DND-41 (cell line): ENCODE results near the gene DPF3.

ENCODE experiments used
- ATAC-seq: fragments of 200-7000 bp; cut with Tn5 transposase; 3 replicates; pipeline ENCODE4 v1.9.1; 2021; ENCODE audit warnings: low read depth; ENCODE audit not compliant: insufficient read depth
- DNase-seq: peaks from one replicate; pipeline ENCODE4 v3.0.0-alpha.2; 2020
- H2AFZ ChIP-seq: 2 replicates; pipeline ENCODE4 v1.6.0; 2012; ENCODE audit warnings: low read depth, low read length
- H3K27ac ChIP-seq: 2 replicates; pipeline ENCODE4 v1.5.1; 2012; ENCODE audit warnings: low read length, inconsistent platforms
- H3K27me3 ChIP-seq: fragments of 200-600 bp; sonication (generic); 2 replicates; pipeline ENCODE4 v1.6.0; 2012; ENCODE audit warnings: low read length, mild to moderate bottlenecking, inconsistent platforms; ENCODE audit not compliant: insufficient read depth, poor library complexity
- H3K36me3 ChIP-seq: 2 replicates; pipeline ENCODE4 v1.5.1; 2012; ENCODE audit warnings: low read length, inconsistent platforms; ENCODE audit not compliant: insufficient read depth
- H3K4me1 ChIP-seq: 2 replicates; pipeline ENCODE4 v1.5.1; 2012; ENCODE audit warnings: mild to moderate bottlenecking, low read length; ENCODE audit not compliant: insufficient read depth
- H3K4me2 ChIP-seq: 2 replicates; pipeline ENCODE4 v1.6.0; 2012; ENCODE audit warnings: mild to moderate bottlenecking, moderate library complexity, low read length, inconsistent platforms; ENCODE audit not compliant: insufficient read depth
- H3K4me3 ChIP-seq, 2 experiments: fragments of 200-600 bp in 1 of 2; shearing (Covaris generic) in 1 of 2; 2 replicates each; pipeline ENCODE4 v1.5.1; 2012 to 2016; ENCODE audit warnings: inconsistent platforms in 2 of 2, low read length in 2 of 2, mild to moderate bottlenecking in 2 of 2, low read depth in 1 of 2, moderate library complexity in 1 of 2
- H3K79me2 ChIP-seq: 2 replicates; pipeline ENCODE4 v1.6.0; 2012; ENCODE audit warnings: low read length, inconsistent platforms; ENCODE audit not compliant: insufficient read depth
- H3K9ac ChIP-seq: 2 replicates; pipeline ENCODE4 v1.6.0; 2012; ENCODE audit warnings: low read depth, mild to moderate bottlenecking, inconsistent platforms, low read length, moderate library complexity
- H3K9me3 ChIP-seq: 2 replicates; pipeline ENCODE4 v1.5.1; 2012; ENCODE audit warnings: low read length, moderate library complexity, mild to moderate bottlenecking, inconsistent platforms; ENCODE audit not compliant: insufficient read depth, severe bottlenecking
- H4K20me1 ChIP-seq: 2 replicates; pipeline ENCODE4 v1.6.0; 2012; ENCODE audit warnings: low read length; ENCODE audit not compliant: insufficient read depth
- CTCF ChIP-seq: IDR thresholded peaks from 2 replicates; pipeline ENCODE4 v1.5.1; 2012; ENCODE audit warnings: borderline replicate concordance, low read length, moderate library complexity, mild to moderate bottlenecking; ENCODE audit not compliant: poor library complexity, severe bottlenecking; ENCODE audit errors: extremely low read depth
- EZH2 ChIP-seq: IDR thresholded peaks from 3 replicates; pipeline ENCODE4 v1.6.1; 2012; ENCODE audit warnings: borderline replicate concordance, low read depth, mild to moderate bottlenecking, moderate library complexity, low read length, inconsistent platforms; ENCODE audit not compliant: severe bottlenecking

Gene DPF3

GRCh38 chr14:72711936-72712335, 182.0 kb downstream of the DPF3 start:
- DNase-seq (no peak), ATAC-seq (no peak)
- TF ChIP-seq EZH2 (no peak), CTCF (no peak)
- Histone ChIP-seq H3K9me3 (no peaks in the 10 kb centered on the region), H2AFZ (no peak overlapping the region), H3K9ac (no peak overlapping the region), H4K20me1 (no peaks in the 10 kb centered on the region), H3K4me1 (no peaks in the 10 kb centered on the region), H3K27me3 (no peaks in the 10 kb centered on the region), H3K79me2 (no peaks in the 10 kb centered on the region), H3K36me3 (no peaks in the 10 kb centered on the region), H3K4me3 (no peak overlapping the region), H3K4me2 (no peak overlapping the region), H3K27ac (no peak overlapping the region)

GRCh38 chr14:72709916-72710611, 183.8 kb downstream of the DPF3 start:
- ATAC-seq = no peak
- no peak for DNase-seq
- Histone ChIP-seq H3K9ac (no peak overlapping the region), H3K4me1 (no peaks in the 10 kb centered on the region), H3K4me3 (no peak overlapping the region), H3K79me2 (no peaks in the 10 kb centered on the region), H3K27me3 (no peaks in the 10 kb centered on the region), H2AFZ (no peak overlapping the region), H3K9me3 (no peaks in the 10 kb centered on the region), H3K36me3 (no peaks in the 10 kb centered on the region), H3K4me2 (no peak overlapping the region), H4K20me1 (no peaks in the 10 kb centered on the region), H3K27ac (no peak overlapping the region)
- no peak for TF ChIP-seq CTCF
- TF ChIP-seq EZH2 = no peak

DNA sequence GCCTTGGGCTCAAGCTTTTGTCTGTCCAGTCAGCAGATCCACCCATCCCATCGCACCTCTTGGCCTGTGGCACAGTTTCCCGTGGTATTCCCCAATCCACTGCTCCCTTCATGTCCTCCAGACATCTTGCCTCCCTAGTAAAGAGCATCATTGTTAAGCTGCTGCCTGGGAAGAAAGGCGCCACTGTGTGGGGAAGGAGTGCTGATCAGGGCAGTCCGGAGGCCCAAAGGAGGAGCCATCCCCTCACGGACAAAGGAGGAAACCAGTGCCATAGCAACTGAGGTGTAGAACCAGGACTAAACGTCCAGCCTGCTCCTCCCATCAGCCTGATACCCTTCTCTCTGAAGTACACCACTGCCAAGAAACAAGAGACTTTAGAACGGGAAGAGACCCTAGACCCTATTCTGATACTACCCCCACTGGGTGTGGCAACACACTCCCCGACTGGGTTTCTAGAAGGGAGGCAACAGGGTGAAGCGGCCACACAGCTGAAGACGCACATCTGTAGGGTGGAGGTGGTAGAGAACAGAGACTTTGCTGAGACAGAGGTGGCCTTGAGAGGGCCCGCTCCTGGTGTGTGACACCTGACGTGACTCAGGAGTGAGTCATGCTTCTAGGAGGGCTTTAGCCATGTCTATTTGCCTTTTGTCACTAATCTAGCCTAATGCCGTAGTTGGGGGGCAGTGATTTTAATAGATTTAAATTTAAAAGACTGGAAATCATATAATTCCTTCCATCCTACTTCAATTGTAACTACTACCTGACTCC, 185.0 kb downstream of the DPF3 start:
- H3K9ac ChIP-seq = no peak overlapping the region
- no peak overlapping the region for H3K4me3 ChIP-seq
- H3K4me1 ChIP-seq = no peaks in the 10 kb centered on the region
- no peaks in the 10 kb centered on the region for H3K79me2 ChIP-seq
- no peak overlapping the region for H3K27ac ChIP-seq
- no peaks in the 10 kb centered on the region for H3K36me3 ChIP-seq
- H3K27me3 ChIP-seq = no peaks in the 10 kb centered on the region
- DNase-seq (no peak), ATAC-seq (no peak)
- H3K9me3 ChIP-seq = no peaks in the 10 kb centered on the region
- H2AFZ ChIP-seq = no peak overlapping the region
- H3K4me2 ChIP-seq = no peak overlapping the region
- H4K20me1 ChIP-seq = no peaks in the 10 kb centered on the region
- TF ChIP-seq EZH2 (no peak), CTCF (no peak)
